IPS-15b (cell line): ENCODE measurements around the gene TMTC1.

ENCODE experiments used
- H3K27me3 ChIP-seq: one replicate; pipeline ENCODE4 v1.6.1; 2013; ENCODE audit warnings: low read length; ENCODE audit not compliant: control insufficient read depth, insufficient read depth
- H3K36me3 ChIP-seq: one replicate; pipeline ENCODE4 v1.6.1; 2013; ENCODE audit warnings: low read length; ENCODE audit not compliant: control insufficient read depth, insufficient read depth
- H3K4me1 ChIP-seq: one replicate; pipeline ENCODE4 v1.6.1; 2013; ENCODE audit warnings: mild to moderate bottlenecking, low read length; ENCODE audit not compliant: control insufficient read depth, insufficient read depth
- H3K4me3 ChIP-seq: one replicate; pipeline ENCODE4 v1.5.1; 2013; ENCODE audit warnings: low read depth, low read length
- H3K9ac ChIP-seq: one replicate; pipeline ENCODE4 v1.6.1; 2013; ENCODE audit warnings: low read depth, mild to moderate bottlenecking, low read length
- H3K9me3 ChIP-seq: one replicate; pipeline ENCODE4 v1.6.1; 2013; ENCODE audit warnings: mild to moderate bottlenecking, low read length; ENCODE audit not compliant: control insufficient read depth, insufficient read depth

Gene TMTC1

GRCh38 chr12:29703528-29703927 is 80.2 kb downstream of the TMTC1 start:
- Histone ChIP-seq H3K9ac (no peak overlapping the region), H3K9me3 (no peaks in the 10 kb centered on the region), H3K4me3 (no peak overlapping the region), H3K4me1 (peaks cover 8% of the 10 kb centered on the region), H3K36me3 (no peaks in the 10 kb centered on the region), H3K27me3 (no peaks in the 10 kb centered on the region)

GRCh38 chr12:29702972-29703371 is 80.8 kb downstream of the TMTC1 start:
- Histone ChIP-seq H3K36me3 (no peaks in the 10 kb centered on the region), H3K4me3 (no peak overlapping the region), H3K27me3 (no peaks in the 10 kb centered on the region), H3K9ac (no peak overlapping the region), H3K9me3 (no peaks in the 10 kb centered on the region), H3K4me1 (peaks cover 8% of the 10 kb centered on the region)

GRCh38 chr12:29702222-29702621 is 81.5 kb downstream of the TMTC1 start:
- H3K9ac ChIP-seq = no peak overlapping the region
- no peaks in the 10 kb centered on the region for H3K36me3 ChIP-seq
- H3K27me3 ChIP-seq = no peaks in the 10 kb centered on the region
- no peak overlapping the region for H3K4me3 ChIP-seq
- H3K4me1 ChIP-seq = peaks cover 8% of the 10 kb centered on the region
- H3K9me3 ChIP-seq = no peaks in the 10 kb centered on the region

- Histone ChIP-seq H3K36me3 (no peaks in the 10 kb centered on the region), H3K27me3 (no peaks in the 10 kb centered on the region), H3K9ac (no peak overlapping the region), H3K9me3 (no peaks in the 10 kb centered on the region), H3K4me3 (no peak overlapping the region), H3K4me1 (peaks cover 5% of the 10 kb centered on the region)
Measured at GRCh38 chr12:29700761-29701481, 82.8 kb downstream of the TMTC1 start.

GRCh38 chr12:29698756-29699155 is 85.0 kb downstream of the TMTC1 start:
- Histone ChIP-seq H3K9ac (no peak overlapping the region), H3K9me3 (no peaks in the 10 kb centered on the region), H3K27me3 (no peaks in the 10 kb centered on the region), H3K36me3 (no peaks in the 10 kb centered on the region), H3K4me1 (peaks cover 5% of the 10 kb centered on the region), H3K4me3 (no peak overlapping the region)

GRCh38 chr12:29695800-29696199 is 87.9 kb downstream of the TMTC1 start:
- no peak overlapping the region for H3K4me3 ChIP-seq
- no peak overlapping the region for H3K9ac ChIP-seq
- peaks cover 12% of the 10 kb centered on the region for H3K4me1 ChIP-seq
- no peaks in the 10 kb centered on the region for H3K9me3 ChIP-seq
- H3K36me3 ChIP-seq = no peaks in the 10 kb centered on the region
- no peaks in the 10 kb centered on the region for H3K27me3 ChIP-seq

- H3K9ac ChIP-seq = no peak overlapping the region
- H3K9me3 ChIP-seq = no peaks in the 10 kb centered on the region
- peaks cover 14% of the 10 kb centered on the region for H3K4me1 ChIP-seq
- H3K36me3 ChIP-seq = no peaks in the 10 kb centered on the region
- H3K4me3 ChIP-seq = no peak overlapping the region
- H3K27me3 ChIP-seq = no peaks in the 10 kb centered on the region
Measured at GRCh38 chr12:29695026-29695425, 88.7 kb downstream of the TMTC1 start.

GRCh38 chr12:29694002-29694401 is 89.7 kb downstream of the TMTC1 start:
- Histone ChIP-seq H3K4me3 (no peak overlapping the region), H3K9me3 (no peaks in the 10 kb centered on the region), H3K9ac (no peak overlapping the region), H3K4me1 (peaks cover 14% of the 10 kb centered on the region), H3K27me3 (no peaks in the 10 kb centered on the region), H3K36me3 (no peaks in the 10 kb centered on the region)

GRCh38 chr12:29692237-29692636 is 91.5 kb downstream of the TMTC1 start:
- no peak overlapping the region for H3K9ac ChIP-seq
- no peaks in the 10 kb centered on the region for H3K27me3 ChIP-seq
- peaks cover 10% of the 10 kb centered on the region for H3K4me1 ChIP-seq
- no peak overlapping the region for H3K4me3 ChIP-seq
- H3K9me3 ChIP-seq = no peaks in the 10 kb centered on the region
- no peaks in the 10 kb centered on the region for H3K36me3 ChIP-seq

GRCh38 chr12:29691161-29691854 is 92.4 kb downstream of the TMTC1 start:
- Histone ChIP-seq H3K9me3 (no peaks in the 10 kb centered on the region), H3K36me3 (no peaks in the 10 kb centered on the region), H3K27me3 (no peaks in the 10 kb centered on the region), H3K4me1 (peaks cover 10% of the 10 kb centered on the region), H3K9ac (no peak overlapping the region), H3K4me3 (no peak overlapping the region)

GRCh38 chr12:29690728-29691127 is 93.0 kb downstream of the TMTC1 start:
- Histone ChIP-seq H3K27me3 (no peaks in the 10 kb centered on the region), H3K9me3 (no peaks in the 10 kb centered on the region), H3K9ac (no peak overlapping the region), H3K4me1 (peaks cover 10% of the 10 kb centered on the region), H3K36me3 (no peaks in the 10 kb centered on the region), H3K4me3 (no peak overlapping the region)

- no peaks in the 10 kb centered on the region for H3K9me3 ChIP-seq
- no peaks in the 10 kb centered on the region for H3K27me3 ChIP-seq
- H3K9ac ChIP-seq = no peak overlapping the region
- H3K4me1 ChIP-seq = peaks cover 10% of the 10 kb centered on the region
- H3K36me3 ChIP-seq = no peaks in the 10 kb centered on the region
- no peak overlapping the region for H3K4me3 ChIP-seq
Measured at GRCh38 chr12:29688914-29689313, 94.8 kb downstream of the TMTC1 start.
